Stimulated activated CD4-positive, alpha-beta T cell treated with anti-CD3 and anti-CD28 coated beads, TNF-alpha, amount 100 ng/mL, for 48 hours (primary cell): ENCODE measurements around the gene HOXD8.

Experiments
- DNase-seq, 3 donors: peaks; one replicate each; pipeline ENCODE4 v3.0.0-alpha.2; 2020; ENCODE audit warnings: low read depth in 3 of 3

HOXD8 gene

DNA sequence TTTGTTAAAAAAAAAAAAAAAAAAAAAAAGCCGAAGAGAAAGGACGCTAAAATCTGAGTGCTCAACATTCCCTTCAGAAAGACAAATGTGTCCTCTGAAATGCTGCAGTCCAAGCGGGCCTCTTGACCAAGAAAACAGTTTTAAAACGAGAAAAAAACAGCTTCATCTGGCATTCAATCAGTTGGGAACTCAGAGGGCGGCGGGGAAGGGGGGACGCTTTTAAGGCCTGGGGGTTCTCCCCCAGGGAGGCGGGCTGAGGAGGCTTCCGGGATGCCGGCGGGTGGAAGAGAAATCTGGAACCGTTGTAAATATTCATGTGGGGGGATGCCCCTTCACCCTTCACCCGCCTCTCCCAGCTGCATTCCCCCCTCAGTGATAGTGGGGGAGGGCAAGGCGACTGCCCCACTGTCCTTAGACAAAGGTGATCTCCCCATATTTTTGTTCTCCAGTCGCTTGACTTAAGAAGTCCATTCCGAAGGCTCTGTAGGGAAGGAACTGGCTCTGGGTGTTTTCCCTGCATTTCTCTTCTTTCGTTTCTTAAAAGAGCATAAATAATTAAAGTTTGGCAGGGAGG, 25.7 kb upstream of the HOXD8 start:
- DNase-seq = no peak

GRCh38 chr2:176104316-176105077, 25.0 kb upstream of the HOXD8 start:
- DNase-seq = no peak

DNA sequence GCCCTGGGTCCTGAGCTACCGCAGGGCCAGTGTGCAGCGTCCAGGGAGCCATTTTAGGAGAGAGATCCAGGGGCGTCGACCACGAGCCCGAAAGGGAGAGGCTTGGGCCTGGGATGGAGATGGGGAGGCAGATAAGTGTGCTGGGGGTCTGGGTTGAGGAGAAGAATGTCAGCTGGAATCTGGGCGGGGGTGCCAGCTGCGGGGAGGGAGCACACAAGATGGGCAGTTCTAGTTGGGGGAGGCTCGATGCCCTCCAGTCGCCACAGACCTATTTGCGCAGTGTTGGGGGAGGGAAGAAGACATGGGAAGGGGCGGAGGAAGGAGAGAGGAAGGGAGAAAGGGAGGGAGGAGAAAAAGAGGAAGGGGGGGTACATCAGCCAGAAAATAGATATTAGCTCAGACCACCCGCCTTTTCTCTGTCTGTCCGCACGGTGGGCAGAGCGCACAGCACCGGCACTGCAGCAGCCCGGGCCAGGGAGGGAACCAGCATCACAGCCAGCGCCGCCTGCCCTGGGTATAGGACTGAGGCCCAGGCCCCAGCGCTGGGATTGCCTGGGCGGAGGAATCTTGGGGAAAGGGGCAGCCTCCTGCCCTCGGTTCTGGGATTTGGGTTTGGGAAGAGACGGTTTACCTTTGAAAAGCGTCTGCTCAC, 24.3 kb upstream of the HOXD8 start:
- no peak for DNase-seq

GRCh38 chr2:176105730-176106580, 23.6 kb upstream of the HOXD8 start:
- DNase-seq = no peak

DNA sequence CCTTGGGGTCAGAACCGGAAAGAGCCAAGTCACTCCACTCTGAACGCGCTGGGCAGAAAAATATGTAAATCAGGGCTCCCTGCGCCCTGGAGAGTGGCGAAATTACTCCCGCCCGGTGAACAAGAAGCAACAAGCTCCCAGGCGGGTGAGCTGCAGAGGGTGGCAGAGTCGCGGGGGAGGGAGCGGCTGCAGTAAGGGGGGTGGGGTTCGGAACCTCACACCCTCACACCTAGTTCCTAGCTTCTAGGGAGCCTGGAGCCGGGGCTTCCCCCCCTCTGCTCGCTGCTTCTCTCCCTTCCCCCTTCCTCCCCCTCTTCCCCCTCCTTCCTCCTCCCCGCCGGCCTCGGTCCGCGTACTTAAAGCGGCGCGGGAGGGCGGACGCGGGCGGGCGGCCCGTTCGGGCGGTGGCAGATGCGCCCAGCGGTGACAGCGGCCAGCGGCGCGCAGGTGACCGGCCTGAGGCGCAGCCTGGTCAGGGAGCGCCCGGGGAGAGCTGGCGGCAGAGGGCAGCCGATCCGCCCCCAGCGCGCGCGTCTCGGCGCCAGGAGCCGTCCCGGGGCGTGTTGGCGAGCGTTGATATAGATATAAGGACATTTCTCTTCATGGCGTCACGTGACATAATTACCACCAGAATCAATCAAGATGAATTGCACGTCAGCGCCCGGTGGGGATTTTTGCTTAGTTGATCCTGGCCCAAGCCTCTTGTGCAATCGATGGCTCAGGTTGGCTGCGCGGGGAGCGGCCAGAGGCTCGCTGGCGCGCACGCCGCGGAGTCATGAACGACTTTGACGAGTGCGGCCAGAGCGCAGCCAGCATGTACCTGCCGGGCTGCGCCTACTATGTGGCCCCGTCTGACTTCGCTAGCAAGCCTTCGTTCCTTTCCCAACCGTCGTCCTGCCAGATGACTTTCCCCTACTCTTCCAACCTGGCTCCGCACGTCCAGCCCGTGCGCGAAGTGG, 22.6 kb upstream of the HOXD8 start, which contains the start of gene HOXD11:
Gene HOXD11 (plus strand): TSS at position 700 of the 959 bp plus-strand sequence. CDS start 76 bp downstream, at position 776.
- DNase-seq = no peak

DNA sequence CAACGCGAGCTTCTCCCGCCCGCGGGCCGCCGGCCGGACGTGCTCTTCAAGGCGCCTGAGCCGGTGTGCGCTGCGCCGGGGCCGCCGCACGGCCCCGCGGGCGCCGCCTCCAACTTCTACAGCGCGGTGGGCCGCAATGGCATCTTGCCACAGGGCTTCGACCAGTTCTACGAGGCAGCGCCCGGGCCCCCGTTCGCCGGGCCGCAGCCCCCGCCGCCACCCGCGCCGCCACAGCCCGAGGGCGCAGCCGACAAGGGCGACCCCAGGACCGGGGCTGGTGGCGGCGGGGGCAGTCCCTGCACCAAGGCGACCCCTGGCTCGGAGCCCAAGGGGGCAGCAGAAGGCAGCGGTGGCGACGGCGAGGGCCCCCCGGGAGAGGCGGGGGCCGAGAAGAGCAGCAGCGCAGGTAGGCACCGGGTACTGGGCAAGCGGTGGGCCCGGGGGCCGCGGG, 21.7 kb upstream of the HOXD8 start:
- DNase-seq = no peak

- no peak for DNase-seq
Observed at GRCh38 chr2:176109192-176109901, 20.2 kb upstream of the HOXD8 start.

GRCh38 chr2:176109946-176110345, 19.6 kb upstream of the HOXD8 start:
- no peak for DNase-seq

DNA sequence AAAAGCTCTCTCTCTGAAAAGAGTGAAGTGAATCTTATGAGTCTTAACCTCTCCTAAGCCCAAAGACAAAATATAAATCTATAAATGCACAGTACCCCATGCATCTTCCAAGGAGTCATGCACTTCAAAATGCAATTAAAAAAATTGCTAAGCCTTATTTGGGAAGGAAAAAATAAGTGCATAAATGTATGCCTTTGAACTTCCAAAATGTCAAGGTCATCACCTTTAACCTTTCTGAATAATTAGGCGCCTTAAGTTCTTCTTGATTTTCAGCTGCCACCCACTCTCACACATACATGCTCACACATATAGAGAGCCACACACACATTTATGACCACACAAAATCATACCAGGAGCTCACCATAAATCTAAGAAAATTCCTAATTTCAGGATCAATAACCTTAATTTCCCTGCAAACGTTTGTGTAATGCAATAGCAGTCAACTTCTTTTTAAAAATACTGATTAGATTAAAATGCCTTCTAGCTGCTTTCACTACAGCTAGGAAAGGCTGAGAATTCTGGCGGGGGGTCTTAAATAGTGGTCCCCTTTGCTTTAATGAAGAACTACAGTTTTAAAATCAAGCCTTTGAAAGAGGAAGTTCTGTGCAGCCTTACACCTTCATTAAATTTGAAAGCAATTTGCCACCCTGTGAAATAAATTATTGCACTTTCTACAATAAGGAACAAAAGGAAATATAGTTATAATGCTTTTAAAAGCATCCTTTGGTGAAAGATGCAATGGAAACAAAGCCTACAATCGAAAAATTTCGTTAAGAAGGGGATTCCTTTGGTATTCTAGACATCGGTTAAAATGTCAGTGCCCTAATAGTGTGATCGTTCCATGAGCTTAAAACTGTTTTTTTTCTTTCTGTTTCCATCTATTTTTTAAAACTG, 18.8 kb upstream of the HOXD8 start:
- no peak for DNase-seq

- no peak for DNase-seq
Observed at GRCh38 chr2:176111309-176111663, 18.2 kb upstream of the HOXD8 start.

DNA sequence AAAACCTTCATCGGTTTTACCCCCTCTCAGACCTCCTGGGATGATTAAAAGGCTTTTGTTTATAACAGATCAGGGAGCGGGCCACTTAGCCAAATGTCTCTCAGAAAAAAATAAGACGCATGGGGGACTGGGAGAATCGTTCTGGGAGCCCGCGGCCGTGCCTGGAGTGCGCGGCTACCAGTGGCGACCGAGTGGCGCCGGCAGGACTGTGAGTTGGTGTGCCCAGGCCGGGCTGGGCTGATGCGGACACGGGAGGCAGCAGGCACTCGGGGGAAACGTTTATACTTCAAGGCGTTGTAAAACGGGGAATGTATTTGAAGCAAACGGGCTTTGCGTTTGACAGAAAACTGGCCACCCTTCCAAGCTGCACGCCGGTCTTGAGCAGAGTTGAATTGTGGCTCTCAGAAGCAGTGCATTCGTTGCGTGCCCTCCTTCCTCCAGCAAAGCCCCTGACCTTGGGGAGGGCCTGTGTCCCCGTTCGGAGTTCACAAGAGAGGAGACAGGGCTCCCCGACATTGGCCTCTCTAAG, 17.6 kb upstream of the HOXD8 start:
- no peak for DNase-seq

DNA sequence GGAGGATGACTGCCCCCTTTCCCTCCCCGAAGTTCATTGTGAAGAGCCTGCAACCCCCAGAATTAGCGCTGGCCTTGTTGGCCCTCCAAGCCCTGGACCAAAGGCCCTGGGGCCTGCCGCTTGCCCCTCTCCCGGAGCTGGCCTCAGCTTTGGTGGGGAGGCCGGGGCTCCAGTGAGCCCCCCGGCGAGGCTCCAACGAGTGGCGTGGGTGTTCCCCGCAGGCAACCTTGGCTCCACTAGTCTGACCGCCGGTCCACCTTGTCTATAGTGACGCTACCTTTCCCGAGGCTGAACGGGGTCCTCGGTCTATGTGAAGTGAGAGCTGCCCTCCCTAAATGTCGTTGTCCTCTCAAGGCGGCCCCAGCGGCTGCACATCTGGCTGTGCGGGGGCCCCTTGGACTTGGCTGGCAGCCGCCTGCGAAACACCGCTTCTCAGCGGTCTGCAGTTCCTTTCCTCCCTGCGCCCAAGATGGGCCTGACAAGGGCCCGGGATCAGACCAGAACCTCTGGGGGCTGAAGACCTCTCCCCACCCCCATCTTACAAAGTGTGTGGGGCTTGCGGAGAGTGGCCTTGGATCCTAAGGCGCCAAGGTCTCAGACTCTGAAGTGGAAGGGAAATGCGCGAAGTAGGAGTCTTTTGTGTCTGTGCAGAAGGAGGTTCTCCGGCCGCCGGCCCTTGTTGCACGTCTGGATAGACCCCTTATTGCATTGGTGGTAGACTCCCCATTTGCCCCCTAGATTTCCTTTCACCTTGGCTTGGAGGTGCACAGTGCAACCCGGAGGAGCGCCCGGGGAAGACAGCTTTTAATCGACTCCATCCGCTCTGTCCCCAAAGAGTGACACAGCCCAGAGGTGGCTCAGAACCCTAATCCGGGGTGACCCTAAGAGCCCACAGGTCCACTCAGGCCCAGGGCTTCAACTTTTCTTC, 16.9 kb upstream of the HOXD8 start:
- DNase-seq = no peak

DNA sequence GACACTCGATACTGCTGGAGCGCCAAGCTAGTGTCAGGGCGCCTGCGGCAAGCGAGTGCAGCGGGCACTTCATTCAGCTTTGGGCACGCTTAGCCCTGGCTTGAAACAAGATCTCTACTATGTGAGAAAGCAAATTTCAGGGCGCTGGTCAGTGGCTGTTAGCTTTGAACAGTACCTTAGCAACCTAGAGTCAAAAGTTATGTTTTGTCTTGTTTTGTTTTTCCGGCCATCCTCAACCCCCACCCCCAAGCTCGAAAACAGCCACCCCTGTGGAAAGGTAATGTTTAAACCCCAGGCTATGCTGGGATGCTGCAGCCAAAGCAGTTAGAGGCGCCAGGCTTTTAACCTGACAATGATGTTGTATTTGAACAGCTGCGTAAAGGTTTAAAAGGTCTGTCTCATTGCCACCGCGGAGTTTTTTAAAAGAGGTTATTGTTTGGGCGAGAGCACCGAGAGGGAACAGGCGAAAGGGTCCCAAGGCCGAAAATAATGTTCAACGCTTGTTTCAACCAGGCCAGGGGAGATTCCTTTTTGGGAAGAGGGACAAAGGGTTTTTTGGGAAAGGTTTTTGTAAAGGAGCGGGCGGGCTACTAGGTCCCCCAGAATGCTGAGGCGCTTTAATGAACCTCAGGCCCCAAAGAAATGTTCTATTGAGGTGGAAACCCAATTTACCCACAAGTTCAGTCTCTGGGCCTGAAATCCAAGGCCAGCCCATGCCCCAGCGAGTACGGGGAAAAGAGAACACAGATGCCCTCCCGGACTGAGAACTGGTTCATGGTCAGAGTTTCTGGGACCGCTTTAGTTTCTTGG, 15.2 kb upstream of the HOXD8 start:
- no peak for DNase-seq

DNA sequence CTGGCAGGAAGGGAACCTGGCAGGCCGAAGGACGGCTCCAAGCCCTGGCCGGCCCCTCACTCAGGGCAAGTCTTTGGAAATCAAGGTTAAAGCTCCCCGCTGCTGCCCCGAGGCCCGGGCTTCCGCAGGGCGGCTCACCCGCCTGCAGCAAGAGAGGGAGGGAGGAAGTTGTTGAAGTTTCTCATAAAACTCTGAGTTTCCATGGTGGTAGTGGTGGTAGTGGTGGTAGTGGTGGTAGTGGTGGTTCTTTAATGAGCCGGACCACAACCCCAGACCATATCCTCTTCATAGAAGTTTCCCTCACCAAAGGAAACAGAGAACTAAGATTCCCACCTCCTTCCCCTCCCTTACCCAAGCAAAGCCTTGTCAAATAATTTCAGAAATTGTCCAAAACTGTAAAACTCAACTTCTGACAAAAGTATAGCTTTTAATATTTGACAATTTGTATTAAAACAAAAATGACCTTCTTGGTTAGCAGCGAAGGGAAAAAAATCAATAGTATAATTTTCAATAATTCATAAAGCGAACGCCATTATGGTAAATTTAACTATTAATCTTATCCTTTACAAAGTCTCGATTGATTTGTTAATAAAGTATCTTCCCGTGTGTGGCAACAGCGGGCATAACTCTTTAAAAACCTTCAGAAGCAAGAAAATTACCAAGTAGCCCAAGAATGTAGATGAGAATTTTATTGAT, 14.4 kb upstream of the HOXD8 start:
- no peak for DNase-seq

DNA sequence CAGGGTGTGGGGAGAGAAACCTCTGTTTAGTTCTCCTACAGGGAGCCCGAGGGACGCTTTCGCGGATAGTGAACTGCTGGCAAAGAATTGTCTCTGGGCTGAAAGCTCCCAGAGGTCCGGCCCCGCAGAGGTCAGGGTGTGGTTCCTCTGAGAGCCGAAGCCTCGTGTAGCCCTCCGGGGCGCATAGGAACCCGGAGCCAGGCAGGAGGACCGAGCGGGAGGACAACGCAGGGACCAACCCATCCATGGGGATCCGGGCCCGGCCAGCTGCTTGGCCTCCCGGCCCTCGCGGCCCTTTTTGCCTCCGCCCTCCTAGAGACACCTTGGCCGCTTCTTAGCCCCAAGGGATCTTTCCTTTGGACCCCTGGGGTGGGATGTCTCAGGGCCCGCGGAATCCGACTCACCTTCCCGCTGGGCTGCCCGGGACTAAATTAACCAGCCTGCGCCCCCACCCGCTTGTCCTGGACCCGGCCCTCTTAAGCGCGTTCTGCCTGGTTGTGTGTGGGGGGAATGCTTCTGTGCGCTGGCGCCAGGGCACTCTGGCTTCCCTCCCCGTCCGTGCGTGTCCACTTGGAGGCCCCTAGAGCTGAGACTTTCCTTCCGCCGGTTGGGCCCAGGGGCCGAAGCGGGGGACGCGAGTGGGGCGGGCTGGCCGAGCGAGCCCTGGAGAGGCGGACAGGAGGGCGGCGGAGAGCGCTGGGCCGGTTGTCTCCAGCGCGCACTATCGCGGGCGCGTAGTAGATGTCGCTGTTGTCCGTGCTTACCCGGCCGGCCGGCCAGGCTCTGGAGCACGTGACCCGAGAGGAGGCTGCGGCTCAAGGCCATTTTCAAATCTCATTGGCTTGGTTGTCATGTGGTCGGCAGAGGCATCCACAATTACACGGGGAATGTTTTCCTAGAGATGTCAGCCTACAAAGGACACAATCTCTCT, 13.4 kb upstream of the HOXD8 start, which contains the start of gene HOXD10:
Gene HOXD10 (plus strand): TSS at position 896 of the 931 bp plus-strand sequence. CDS start 56 bp downstream, outside the sequence.
- DNase-seq = no peak
